H1 (cell line): ENCODE data around the gene MNAT1. TPM values are rescaled to one million over a fixed set of nuclear protein-coding genes. Genes with fewer than 3 reads are reported as not detected.

Experiments
- ASH2L ChIP-seq: fragments of 200-600, 300-600 bp; sonication (generic); IDR thresholded peaks from one replicate; pipeline ENCODE4 v1.7.1; 2017; ENCODE audit warnings: low read length
- BRCA1 ChIP-seq: IDR thresholded peaks from 2 replicates; pipeline ENCODE4 v1.6.1; 2012; ENCODE audit warnings: low read depth, low read length, improper control_type of control experiment
- CTBP2 ChIP-seq: IDR thresholded peaks from 2 replicates; pipeline ENCODE4 v1.7.0; 2011; ENCODE audit warnings: borderline replicate concordance, mild to moderate bottlenecking, moderate library complexity, mixed read lengths, low read length; ENCODE audit not compliant: insufficient read depth, insufficient read length
- EGR1 ChIP-seq: IDR thresholded peaks from 2 replicates; pipeline ENCODE4 v1.6.1; 2011; ENCODE audit warnings: low read depth, low read length, borderline replicate concordance
- JUND ChIP-seq: IDR thresholded peaks from 2 replicates; pipeline ENCODE4 v1.6.1; 2011; ENCODE audit warnings: mild to moderate bottlenecking, improper control_type of control experiment, low read length
- KDM4A ChIP-seq: IDR thresholded peaks from one replicate; pipeline ENCODE4 v1.7.1; 2012; ENCODE audit warnings: low read depth, mild to moderate bottlenecking, moderate library complexity, low read length, inconsistent platforms; ENCODE audit not compliant: severe bottlenecking
- POLR2AphosphoS5 ChIP-seq: IDR thresholded peaks from 2 replicates; pipeline ENCODE4 v1.6.1; 2011; ENCODE audit warnings: low read depth, low read length
- POU5F1 ChIP-seq: IDR thresholded peaks from 2 replicates; pipeline ENCODE4 v1.6.1; 2011; ENCODE audit warnings: low read depth, mild to moderate bottlenecking, low read length, moderate library complexity
- RFX5 ChIP-seq: IDR thresholded peaks from 2 replicates; pipeline ENCODE4 v1.6.1; 2011; ENCODE audit warnings: low read depth, low read length, improper control_type of control experiment, borderline replicate concordance
- RXRA ChIP-seq: IDR thresholded peaks from 2 replicates; pipeline ENCODE4 v1.6.1; 2011; ENCODE audit warnings: low read depth, mild to moderate bottlenecking, low read length, moderate library complexity; ENCODE audit not compliant: insufficient read depth
- SP2 ChIP-seq: IDR thresholded peaks from 2 replicates; pipeline ENCODE4 v1.6.1; 2012; ENCODE audit warnings: mild to moderate bottlenecking, low read length, inconsistent platforms
- SRF ChIP-seq: IDR thresholded peaks from 2 replicates; pipeline ENCODE4 v1.6.1; 2011; ENCODE audit warnings: mild to moderate bottlenecking, low read depth, low read length, moderate library complexity
- polyA plus RNA-seq, 7 experiments: library from polyadenylated mRNA; depleted of rRNA in 3 of 7; stranded (reverse) in 5 of 7; unstranded in 2 of 7; fragments of >200 nt in 5 of 7; fragments of 200-250 nt in 2 of 7; gene quantifications; 1 replicate in 5 of 7; 2 replicates in 1 of 7; 4 replicates in 1 of 7; pipeline versions ENCODE4 v1.2.1 to v1.2.3, GENCODE V29; 2011 to 2013; ENCODE audit warnings: missing spikeins in 2 of 7, mixed read lengths in 2 of 7
- total RNA-seq: library from RNA; stranded (reverse); fragmentation: NEBNext Ultra II Directional; extraction: Animal tissue kit (Norgen Biotek cat#: 25700); gene quantifications from 2 replicates; pipeline ENCODE4 v1.2.1, GENCODE V29; 2021
- TF ChIP-seq, protein P1 (sequence below): fragments of 300-600 bp; sonication (generic); IDR thresholded peaks from 2 replicates; pipeline ENCODE4 v1.7.1; 2012; ENCODE audit warnings: low read length, moderate library complexity, mild to moderate bottlenecking, inconsistent platforms; ENCODE audit not compliant: insufficient replicate concordance

MNAT1 gene
- total and polyA plus RNA-seq, 2 of the 8 experiments (the other 6 are each of a cell fraction or from before 2014, with no cell fraction given), result 34.7 to 52.1 TPM

DNA sequence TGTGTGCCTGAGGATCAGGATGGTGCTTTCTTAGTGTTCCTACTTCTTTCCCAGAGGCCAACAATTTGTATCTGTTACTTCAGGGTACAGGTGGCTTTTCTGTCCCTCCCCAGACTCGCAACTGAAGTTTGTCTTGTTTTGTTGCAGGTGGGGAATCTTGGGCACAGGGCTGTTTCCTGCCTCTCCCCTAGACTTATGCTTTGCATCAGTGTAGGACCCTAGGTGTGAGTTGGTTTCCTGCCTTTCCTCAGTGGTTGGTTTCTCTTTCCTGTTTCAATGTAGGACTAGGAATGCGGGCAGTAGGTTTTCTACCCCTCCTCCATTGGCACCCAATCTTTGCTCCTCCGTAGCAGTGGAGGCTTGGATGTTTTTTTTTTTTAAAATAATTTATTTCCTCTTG lies 159.3 kb downstream of the MNAT1 start (continued):
- TF ChIP-seq, protein P1, sequence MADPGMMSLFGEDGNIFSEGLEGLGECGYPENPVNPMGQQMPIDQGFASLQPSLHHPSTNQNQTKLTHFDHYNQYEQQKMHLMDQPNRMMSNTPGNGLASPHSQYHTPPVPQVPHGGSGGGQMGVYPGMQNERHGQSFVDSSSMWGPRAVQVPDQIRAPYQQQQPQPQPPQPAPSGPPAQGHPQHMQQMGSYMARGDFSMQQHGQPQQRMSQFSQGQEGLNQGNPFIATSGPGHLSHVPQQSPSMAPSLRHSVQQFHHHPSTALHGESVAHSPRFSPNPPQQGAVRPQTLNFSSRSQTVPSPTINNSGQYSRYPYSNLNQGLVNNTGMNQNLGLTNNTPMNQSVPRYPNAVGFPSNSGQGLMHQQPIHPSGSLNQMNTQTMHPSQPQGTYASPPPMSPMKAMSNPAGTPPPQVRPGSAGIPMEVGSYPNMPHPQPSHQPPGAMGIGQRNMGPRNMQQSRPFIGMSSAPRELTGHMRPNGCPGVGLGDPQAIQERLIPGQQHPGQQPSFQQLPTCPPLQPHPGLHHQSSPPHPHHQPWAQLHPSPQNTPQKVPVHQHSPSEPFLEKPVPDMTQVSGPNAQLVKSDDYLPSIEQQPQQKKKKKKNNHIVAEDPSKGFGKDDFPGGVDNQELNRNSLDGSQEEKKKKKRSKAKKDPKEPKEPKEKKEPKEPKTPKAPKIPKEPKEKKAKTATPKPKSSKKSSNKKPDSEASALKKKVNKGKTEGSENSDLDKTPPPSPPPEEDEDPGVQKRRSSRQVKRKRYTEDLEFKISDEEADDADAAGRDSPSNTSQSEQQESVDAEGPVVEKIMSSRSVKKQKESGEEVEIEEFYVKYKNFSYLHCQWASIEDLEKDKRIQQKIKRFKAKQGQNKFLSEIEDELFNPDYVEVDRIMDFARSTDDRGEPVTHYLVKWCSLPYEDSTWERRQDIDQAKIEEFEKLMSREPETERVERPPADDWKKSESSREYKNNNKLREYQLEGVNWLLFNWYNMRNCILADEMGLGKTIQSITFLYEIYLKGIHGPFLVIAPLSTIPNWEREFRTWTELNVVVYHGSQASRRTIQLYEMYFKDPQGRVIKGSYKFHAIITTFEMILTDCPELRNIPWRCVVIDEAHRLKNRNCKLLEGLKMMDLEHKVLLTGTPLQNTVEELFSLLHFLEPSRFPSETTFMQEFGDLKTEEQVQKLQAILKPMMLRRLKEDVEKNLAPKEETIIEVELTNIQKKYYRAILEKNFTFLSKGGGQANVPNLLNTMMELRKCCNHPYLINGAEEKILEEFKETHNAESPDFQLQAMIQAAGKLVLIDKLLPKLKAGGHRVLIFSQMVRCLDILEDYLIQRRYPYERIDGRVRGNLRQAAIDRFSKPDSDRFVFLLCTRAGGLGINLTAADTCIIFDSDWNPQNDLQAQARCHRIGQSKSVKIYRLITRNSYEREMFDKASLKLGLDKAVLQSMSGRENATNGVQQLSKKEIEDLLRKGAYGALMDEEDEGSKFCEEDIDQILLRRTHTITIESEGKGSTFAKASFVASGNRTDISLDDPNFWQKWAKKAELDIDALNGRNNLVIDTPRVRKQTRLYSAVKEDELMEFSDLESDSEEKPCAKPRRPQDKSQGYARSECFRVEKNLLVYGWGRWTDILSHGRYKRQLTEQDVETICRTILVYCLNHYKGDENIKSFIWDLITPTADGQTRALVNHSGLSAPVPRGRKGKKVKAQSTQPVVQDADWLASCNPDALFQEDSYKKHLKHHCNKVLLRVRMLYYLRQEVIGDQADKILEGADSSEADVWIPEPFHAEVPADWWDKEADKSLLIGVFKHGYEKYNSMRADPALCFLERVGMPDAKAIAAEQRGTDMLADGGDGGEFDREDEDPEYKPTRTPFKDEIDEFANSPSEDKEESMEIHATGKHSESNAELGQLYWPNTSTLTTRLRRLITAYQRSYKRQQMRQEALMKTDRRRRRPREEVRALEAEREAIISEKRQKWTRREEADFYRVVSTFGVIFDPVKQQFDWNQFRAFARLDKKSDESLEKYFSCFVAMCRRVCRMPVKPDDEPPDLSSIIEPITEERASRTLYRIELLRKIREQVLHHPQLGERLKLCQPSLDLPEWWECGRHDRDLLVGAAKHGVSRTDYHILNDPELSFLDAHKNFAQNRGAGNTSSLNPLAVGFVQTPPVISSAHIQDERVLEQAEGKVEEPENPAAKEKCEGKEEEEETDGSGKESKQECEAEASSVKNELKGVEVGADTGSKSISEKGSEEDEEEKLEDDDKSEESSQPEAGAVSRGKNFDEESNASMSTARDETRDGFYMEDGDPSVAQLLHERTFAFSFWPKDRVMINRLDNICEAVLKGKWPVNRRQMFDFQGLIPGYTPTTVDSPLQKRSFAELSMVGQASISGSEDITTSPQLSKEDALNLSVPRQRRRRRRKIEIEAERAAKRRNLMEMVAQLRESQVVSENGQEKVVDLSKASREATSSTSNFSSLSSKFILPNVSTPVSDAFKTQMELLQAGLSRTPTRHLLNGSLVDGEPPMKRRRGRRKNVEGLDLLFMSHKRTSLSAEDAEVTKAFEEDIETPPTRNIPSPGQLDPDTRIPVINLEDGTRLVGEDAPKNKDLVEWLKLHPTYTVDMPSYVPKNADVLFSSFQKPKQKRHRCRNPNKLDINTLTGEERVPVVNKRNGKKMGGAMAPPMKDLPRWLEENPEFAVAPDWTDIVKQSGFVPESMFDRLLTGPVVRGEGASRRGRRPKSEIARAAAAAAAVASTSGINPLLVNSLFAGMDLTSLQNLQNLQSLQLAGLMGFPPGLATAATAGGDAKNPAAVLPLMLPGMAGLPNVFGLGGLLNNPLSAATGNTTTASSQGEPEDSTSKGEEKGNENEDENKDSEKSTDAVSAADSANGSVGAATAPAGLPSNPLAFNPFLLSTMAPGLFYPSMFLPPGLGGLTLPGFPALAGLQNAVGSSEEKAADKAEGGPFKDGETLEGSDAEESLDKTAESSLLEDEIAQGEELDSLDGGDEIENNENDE, result no peak
- no peak for TF ChIP-seq POLR2AphosphoS5
- TF ChIP-seq POU5F1, result no peak
- TF ChIP-seq KDM4A, result no peak
- no peak for TF ChIP-seq RFX5
- no peak for TF ChIP-seq RXRA
- no peak for TF ChIP-seq CTBP2
- TF ChIP-seq EGR1, result no peak
- TF ChIP-seq SRF, result no peak
- TF ChIP-seq ASH2L, result no peak
- TF ChIP-seq SP2, result no peak
- TF ChIP-seq JUND, result no peak
- no peak for TF ChIP-seq BRCA1
